Muscle layer of duodenum (tissue), 2 donors: ENCODE results near the gene NFATC2.

ENCODE experiments used
- H3K27ac ChIP-seq: one replicate; pipeline ENCODE4 v1.7.0; 2013; ENCODE audit warnings: mild to moderate bottlenecking, low read length
- H3K27me3 ChIP-seq: one replicate; pipeline ENCODE4 v1.7.0; 2013; ENCODE audit warnings: low read depth, mild to moderate bottlenecking, control low read depth, low read length
- H3K36me3 ChIP-seq, 2 donors: one replicate each; pipeline ENCODE4 v1.7.0; 2013; ENCODE audit warnings: low read length in 2 of 2, control low read depth in 1 of 2, mild to moderate bottlenecking in 1 of 2; ENCODE audit not compliant: insufficient read depth in 2 of 2, control insufficient read depth in 1 of 2
- H3K4me1 ChIP-seq, 2 donors: one replicate each; pipeline ENCODE4 v1.7.0; 2013; ENCODE audit warnings: low read length in 2 of 2, mild to moderate bottlenecking in 2 of 2, control low read depth in 1 of 2, moderate library complexity in 1 of 2; ENCODE audit not compliant: insufficient read depth in 2 of 2, control insufficient read depth in 1 of 2
- H3K4me3 ChIP-seq, 2 donors: one replicate each; pipeline ENCODE4 v1.7.0; 2013; ENCODE audit warnings: low read length in 2 of 2, low read depth in 1 of 2, mild to moderate bottlenecking in 1 of 2
- H3K9me3 ChIP-seq, 2 donors: one replicate each; pipeline ENCODE4 v1.7.0; 2013; ENCODE audit warnings: low read length in 2 of 2, control low read depth in 1 of 2, mild to moderate bottlenecking in 1 of 2; ENCODE audit not compliant: control insufficient read depth in 1 of 2
- donor health status: healthy.

The NFATC2 gene

DNA sequence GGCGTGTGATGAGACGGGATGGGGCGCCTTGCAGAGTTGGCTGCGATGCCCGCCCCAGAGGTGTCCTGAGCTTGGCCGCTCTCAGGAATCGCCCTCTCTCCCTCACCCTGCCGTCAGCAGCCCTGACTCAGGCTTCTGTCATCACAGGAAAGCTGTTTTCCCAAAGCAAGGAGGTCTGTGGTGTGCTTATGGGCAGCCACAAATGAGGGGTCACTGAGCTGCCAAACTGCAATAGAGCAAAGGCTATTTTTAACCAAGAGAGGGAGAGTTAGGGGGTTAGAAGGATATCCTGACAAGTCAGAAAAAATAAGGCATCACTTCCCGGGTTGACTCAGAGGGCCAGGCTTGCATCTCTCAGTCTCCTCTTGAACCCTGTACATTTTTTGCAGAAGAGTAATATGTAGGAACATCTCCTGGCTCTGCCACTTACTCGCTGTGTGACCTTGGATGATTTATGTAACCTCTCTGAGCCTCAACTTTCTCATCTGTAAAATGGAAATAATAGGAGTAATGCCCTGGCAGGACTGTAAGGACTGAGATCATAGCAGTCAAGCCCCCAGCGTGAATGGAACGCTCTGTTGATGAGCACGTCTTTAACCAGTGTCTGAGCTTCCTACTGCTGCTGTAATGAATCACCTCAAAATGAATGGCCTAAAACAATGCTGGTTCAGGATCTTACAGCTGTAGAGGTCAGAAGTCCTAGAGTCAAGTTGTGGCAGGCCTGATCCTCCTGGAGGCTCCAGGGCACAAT, 181.9 kb downstream of the NFATC2 start:
- H3K27me3 ChIP-seq: no peaks in the 10 kb centered on the region
- H3K4me1 ChIP-seq: no peaks in the 10 kb centered on the region
- peaks cover 0 to 4% of the 10 kb centered on the region in 2 donors for H3K9me3 ChIP-seq
- no peak overlapping the region for H3K27ac ChIP-seq
- H3K4me3 ChIP-seq: no peak overlapping the region
- H3K36me3 ChIP-seq: no peaks in the 10 kb centered on the region

DNA sequence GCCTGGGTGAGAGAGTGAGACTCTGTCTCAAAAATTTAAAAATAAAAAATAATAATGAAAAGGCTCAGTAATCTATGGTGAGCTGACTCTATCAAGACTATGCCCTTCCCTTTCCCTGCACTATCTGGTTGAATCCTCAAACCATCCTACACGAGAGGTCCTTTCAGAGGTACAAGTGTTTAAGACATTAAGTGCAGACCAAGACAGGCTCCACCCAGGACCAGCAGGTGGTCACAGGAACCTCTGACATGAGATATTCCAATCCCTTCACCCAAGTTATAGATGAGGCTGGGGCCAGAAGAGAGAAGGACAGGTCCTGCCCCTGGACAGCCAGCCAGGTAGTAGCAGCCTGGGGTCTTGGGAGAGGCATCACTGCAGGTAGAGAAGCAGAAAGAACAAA, 182.6 kb downstream of the NFATC2 start:
- no peak overlapping the region for H3K4me3 ChIP-seq
- H3K27ac ChIP-seq: no peak overlapping the region
- no peaks in the 10 kb centered on the region for H3K36me3 ChIP-seq
- H3K27me3 ChIP-seq: no peaks in the 10 kb centered on the region
- peaks cover 0 to 4% of the 10 kb centered on the region in 2 donors for H3K9me3 ChIP-seq
- no peaks in the 10 kb centered on the region for H3K4me1 ChIP-seq

DNA sequence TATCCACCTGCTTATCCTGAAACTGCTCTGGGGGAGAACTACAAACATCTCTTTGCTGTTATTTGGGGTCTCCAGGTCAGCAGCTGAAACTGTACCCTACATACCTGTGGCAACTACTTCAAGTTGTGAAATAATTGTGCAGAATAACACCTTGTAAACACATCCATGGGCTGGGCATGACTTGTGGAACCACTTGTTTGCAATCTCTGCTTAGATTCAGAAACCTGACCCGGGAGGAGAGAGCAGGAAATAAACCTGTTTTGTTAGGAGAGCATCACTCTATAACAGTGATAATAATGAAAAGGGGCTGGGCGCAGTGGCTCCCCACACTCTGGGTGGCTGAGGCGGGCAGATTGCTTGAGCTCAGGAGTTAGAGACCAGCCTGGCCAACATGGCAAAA, 183.1 kb downstream of the NFATC2 start:
- H3K4me1 ChIP-seq: no peaks in the 10 kb centered on the region

DNA sequence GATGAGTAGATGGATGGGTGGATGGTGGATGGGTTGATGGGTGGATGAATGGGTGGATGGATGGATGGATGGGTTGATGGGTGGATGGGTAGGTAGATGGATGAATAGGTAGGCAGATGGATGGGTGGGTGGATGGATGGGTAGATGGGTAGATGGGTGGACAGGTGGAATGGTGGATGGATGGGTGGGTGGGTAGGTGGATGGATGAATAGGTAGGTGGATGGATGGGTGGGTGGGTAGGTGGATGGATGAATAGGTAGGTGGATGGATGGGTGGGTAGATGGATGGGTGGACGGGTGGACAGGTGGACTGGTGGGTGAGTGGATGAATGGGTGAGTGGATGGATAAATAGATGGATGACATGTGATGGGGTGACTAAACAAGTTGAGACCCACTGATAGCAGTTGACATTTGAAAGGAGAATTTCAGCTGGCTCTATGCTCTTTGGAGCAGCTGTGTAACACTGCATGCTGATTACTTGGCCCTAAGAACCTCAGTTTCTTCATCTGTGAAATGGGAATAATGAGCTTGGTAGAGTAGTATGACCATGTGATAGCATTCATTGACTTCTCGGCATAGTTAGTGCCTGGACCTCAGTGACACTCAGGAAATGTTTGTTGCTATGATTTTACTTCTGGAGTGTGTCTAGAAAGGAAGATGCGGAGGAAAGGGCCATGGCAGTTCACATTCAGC, 184.3 kb downstream of the NFATC2 start:
- no peak overlapping the region for H3K4me3 ChIP-seq
- H3K4me1 ChIP-seq: no peaks in the 10 kb centered on the region
- H3K9me3 ChIP-seq: no peaks in the 10 kb centered on the region
- no peaks in the 10 kb centered on the region for H3K36me3 ChIP-seq
- H3K27ac ChIP-seq: no peak overlapping the region
- no peaks in the 10 kb centered on the region for H3K27me3 ChIP-seq

More for the DNA sequence above, 183.1 kb downstream of the NFATC2 start:
- Histone ChIP-seq H3K27me3 (no peaks in the 10 kb centered on the region), H3K4me3 (no peak overlapping the region), H3K27ac (no peak overlapping the region), H3K36me3 (no peaks in the 10 kb centered on the region), H3K9me3 (peaks cover 0 to 4% of the 10 kb centered on the region in 2 donors)

DNA sequence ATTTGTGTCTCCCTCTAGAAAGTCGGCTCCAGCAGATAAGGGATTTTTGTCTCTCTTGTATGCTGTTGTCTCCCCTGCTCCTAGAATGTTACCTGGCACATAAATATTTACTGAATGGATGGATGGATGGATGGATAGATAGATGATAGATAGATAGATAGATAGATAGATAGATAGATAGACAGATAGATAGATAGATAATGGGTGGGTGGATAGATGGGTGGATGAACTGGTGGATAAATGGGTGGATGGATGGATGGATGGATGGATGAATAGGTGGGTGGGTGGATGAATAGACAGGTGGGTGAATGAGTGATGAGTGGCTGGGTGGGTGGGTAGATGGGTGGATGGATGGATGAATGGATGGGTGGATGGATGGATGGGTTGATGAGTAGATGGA, 185.0 kb downstream of the NFATC2 start:
- Histone ChIP-seq H3K9me3 (no peaks in the 10 kb centered on the region), H3K36me3 (no peaks in the 10 kb centered on the region), H3K4me3 (no peak overlapping the region), H3K27me3 (no peaks in the 10 kb centered on the region), H3K27ac (no peak overlapping the region), H3K4me1 (no peaks in the 10 kb centered on the region)

DNA sequence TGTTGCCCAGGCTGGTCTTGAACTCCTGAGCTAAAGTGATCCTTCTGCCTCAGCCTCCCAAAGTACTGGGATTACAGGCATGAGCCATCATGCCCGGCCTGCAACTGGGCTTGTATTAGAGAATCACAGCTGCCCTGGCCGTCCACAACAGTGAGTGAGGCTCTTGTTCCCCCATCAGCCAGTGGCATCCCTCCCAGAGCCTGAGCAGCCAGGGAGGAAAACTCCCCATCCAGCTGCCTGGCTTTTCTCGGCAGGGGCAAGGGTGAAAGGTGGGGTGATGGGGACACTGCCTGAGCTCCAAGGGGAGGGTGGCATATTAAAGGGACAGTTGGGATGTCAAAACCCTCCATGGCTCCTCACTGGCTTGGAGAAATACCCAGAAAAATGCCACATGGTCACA, 185.6 kb downstream of the NFATC2 start:
- no peaks in the 10 kb centered on the region for H3K9me3 ChIP-seq
- H3K27ac ChIP-seq: no peak overlapping the region
- no peaks in the 10 kb centered on the region for H3K27me3 ChIP-seq
- H3K4me1 ChIP-seq: no peaks in the 10 kb centered on the region
- H3K36me3 ChIP-seq: no peaks in the 10 kb centered on the region
- H3K4me3 ChIP-seq: no peak overlapping the region

DNA sequence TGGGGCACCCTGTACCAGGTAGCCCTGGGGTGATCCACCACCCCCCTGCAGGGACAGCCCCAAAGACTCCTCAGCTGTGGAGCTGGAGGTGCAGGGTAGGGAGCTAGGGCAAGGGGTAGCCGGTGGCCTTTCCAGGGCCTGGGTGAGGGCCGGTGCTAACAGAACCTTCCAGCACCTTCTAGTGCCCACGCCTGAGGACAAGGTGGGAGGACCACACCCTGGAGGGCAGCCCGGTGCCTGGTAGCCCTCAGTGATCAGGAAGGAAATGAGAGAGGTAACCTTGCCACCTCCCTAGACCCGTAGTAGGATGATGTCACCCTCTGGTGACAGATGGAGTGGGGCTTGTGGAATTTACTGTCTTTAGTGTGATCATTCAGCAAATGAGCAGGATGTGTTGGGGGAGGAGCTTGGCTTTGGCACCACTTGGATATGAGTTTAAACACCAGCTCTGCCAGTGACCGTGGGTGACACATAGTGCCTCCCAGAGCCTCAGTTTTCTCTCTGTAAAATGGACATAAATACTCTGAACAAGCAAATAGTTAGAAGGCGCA, 187.7 kb downstream of the NFATC2 start:
- Histone ChIP-seq H3K36me3 (no peaks in the 10 kb centered on the region), H3K4me3 (no peak overlapping the region), H3K27me3 (no peaks in the 10 kb centered on the region), H3K4me1 (no peaks in the 10 kb centered on the region), H3K9me3 (no peaks in the 10 kb centered on the region), H3K27ac (no peak overlapping the region)

DNA sequence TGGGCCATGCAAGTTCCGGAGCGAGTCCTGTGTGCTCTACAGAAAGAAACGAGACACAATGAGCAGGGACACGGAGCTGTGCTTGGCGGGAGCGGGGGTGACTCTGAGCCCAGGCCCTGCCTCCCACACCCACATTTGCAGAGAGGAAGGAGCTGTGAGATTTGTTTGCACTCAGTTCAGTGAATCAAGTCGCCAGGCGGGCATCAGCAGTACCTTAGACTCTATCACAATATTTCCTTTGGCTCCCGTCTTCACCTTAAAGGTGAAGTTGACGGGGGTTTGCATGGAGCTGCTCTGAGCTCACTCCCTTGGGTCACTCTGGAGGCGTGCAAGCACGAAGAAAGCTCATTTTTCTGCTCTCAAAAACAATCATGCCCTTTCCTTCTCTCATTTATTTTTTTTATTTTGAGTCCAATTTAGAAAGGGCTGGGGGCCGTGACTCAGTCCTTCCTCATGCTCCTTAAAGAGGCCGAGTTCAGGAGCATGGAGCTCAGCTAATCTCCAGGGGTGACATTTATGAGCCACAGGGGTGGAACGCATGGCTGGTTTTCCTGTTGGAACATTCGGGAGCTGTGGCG, 188.2 kb downstream of the NFATC2 start:
- H3K27ac ChIP-seq: no peak overlapping the region
- no peaks in the 10 kb centered on the region for H3K9me3 ChIP-seq
- H3K4me3 ChIP-seq: no peak overlapping the region

DNA sequence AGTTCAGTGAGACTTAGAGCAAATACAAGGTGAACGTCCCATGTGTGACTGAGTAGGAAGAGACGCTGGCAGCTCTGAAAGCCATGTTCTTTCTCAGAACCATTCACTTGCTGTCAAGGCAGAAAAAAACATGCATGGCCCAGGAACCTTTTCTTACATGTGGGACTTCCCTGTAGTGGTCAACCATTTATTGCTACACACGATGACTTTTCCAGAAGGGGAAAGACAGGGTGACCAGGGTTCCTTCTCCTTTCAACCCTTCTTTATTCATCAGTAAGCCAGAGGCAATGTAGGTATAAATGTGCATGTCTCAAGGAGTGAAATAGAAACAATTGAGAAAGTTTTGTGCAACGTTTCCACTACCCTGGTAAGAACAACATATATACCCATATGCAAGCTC, 189.0 kb downstream of the NFATC2 start:
- no peak overlapping the region for H3K27ac ChIP-seq
- no peaks in the 10 kb centered on the region for H3K27me3 ChIP-seq
- H3K36me3 ChIP-seq: no peaks in the 10 kb centered on the region
- no peaks in the 10 kb centered on the region for H3K9me3 ChIP-seq
- no peaks in the 10 kb centered on the region for H3K4me1 ChIP-seq
- no peak overlapping the region for H3K4me3 ChIP-seq

More for the DNA sequence above, 188.2 kb downstream of the NFATC2 start:
- H3K4me1 ChIP-seq: no peaks in the 10 kb centered on the region
- no peaks in the 10 kb centered on the region for H3K27me3 ChIP-seq
- no peaks in the 10 kb centered on the region for H3K36me3 ChIP-seq

DNA sequence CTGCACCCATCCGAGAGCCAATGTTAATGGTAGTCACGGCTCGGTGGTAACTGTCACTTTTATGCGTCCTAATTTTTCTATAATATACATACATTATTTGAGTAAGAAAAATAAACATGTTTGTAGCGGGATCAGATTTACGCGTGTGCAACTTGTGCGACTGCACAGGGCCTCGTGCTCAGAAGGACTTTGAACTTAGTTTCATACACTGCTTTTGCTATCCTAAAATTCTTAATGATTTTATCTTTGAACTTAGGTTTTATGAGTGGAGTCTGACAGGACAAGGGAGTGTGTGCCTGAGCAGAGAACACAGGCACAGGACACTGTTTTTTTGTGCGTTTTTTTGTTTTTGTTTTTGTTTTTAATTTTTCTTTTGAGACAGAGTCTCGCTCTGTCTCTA, 189.7 kb downstream of the NFATC2 start:
- Histone ChIP-seq H3K27ac (no peak overlapping the region), H3K27me3 (no peaks in the 10 kb centered on the region), H3K36me3 (no peaks in the 10 kb centered on the region), H3K9me3 (no peaks in the 10 kb centered on the region), H3K4me3 (no peak overlapping the region), H3K4me1 (no peaks in the 10 kb centered on the region)

DNA sequence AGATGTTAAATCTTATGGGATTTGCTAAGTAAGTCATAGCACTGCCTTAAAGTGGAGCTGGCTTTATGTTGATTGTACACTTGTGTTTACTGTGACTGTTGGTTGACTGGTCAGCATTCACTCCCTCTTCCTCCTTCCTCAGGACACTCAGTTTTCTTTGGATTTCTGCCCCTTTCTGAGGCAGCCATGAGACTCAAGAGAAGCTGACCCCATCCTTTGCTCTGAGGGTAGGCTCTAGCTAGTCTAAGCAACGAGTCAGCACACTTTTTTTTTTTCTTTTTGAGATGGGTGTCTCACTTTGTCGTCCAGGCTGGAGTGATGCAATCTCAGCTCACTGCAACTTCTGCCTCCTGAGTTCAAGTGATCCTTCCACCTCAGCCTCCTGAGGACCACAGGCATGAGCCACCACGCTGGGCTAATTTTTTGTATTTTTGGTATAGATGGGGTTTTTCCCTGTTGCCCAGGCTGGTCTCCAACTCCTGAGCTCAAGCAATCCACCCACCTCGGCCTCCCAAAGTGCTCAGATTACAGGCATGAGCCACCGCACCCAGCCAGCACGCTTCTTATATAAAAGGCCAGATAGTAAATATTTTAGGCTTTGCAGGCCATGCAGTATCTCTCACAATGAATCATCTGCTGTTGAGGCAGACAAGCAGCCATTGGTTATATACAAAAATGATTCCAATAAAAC, 191.4 kb downstream of the NFATC2 start:
- H3K4me1 ChIP-seq: no peaks in the 10 kb centered on the region
- H3K36me3 ChIP-seq: no peaks in the 10 kb centered on the region
- H3K27me3 ChIP-seq: no peaks in the 10 kb centered on the region
- no peaks in the 10 kb centered on the region for H3K9me3 ChIP-seq
- H3K27ac ChIP-seq: no peak overlapping the region
- H3K4me3 ChIP-seq: no peak overlapping the region
